Osteocyte (in vitro differentiated cells): Measurements from ENCODE around the gene NMRK2. TPM values are rescaled to one million over a fixed set of nuclear protein-coding genes. Genes with fewer than 3 reads are reported as not detected.

Experiments
- DNase-seq: peaks from one replicate; pipeline ENCODE4 v3.0.0; 2021; ENCODE audit warnings: mixed read lengths; ENCODE audit not compliant: unreplicated experiment; ENCODE audit errors: extremely low spot score
- H3K27ac Mint-ChIP-seq: one replicate; pipeline ENCODE4 v1.8.0; 2021; ENCODE audit warnings: mild to moderate bottlenecking, mixed read lengths; ENCODE audit not compliant: unreplicated experiment
- H3K27me3 Mint-ChIP-seq: one replicate; pipeline ENCODE4 v1.8.0; 2021; ENCODE audit warnings: mixed read lengths; ENCODE audit not compliant: unreplicated experiment
- H3K36me3 Mint-ChIP-seq: one replicate; pipeline ENCODE4 v1.8.0; 2021; ENCODE audit warnings: mixed read lengths; ENCODE audit not compliant: unreplicated experiment
- H3K4me1 Mint-ChIP-seq: one replicate; pipeline ENCODE4 v1.8.0; 2021; ENCODE audit warnings: mixed read lengths; ENCODE audit not compliant: unreplicated experiment
- H3K4me3 Mint-ChIP-seq: one replicate; pipeline ENCODE4 v1.8.0; 2021; ENCODE audit warnings: mild to moderate bottlenecking, moderate library complexity, mixed read lengths; ENCODE audit not compliant: unreplicated experiment
- H3K9me3 Mint-ChIP-seq: one replicate; pipeline ENCODE4 v1.8.0; 2021; ENCODE audit warnings: mixed read lengths; ENCODE audit not compliant: unreplicated experiment
- CTCF ChIP-seq: fragments of 200-600 bp; sonication (generic); IDR thresholded peaks from 2 replicates; pipeline ENCODE4 v1.5.0; 2021; ENCODE audit warnings: antibody characterized with exemption, mild to moderate bottlenecking, moderate library complexity
- total RNA-seq: library from RNA; stranded (reverse); gene quantifications from 2 replicates; pipeline ENCODE4 v1.2.1, GENCODE V29; 2021

NMRK2 gene
- total RNA-seq, 1 donor from 2014 or later: not detected

GRCh38 chr19:3979674-3980352 lies 46.9 kb downstream of the NMRK2 start:
- DNase-seq: no peak
- Mint-ChIP-seq H3K36me3 (peaks cover 58% of the 10 kb centered on the region), H3K4me1 (peaks cover 25% of the 10 kb centered on the region), H3K9me3 (no peaks in the 10 kb centered on the region), H3K27ac (peak overlapping the region; percentile 54), H3K27me3 (no peaks in the 10 kb centered on the region), H3K4me3 (no peak overlapping the region)
- TF ChIP-seq CTCF: no peak

- Mint-ChIP-seq H3K4me3 (no peak overlapping the region), H3K9me3 (no peaks in the 10 kb centered on the region), H3K27me3 (no peaks in the 10 kb centered on the region), H3K27ac (no peak overlapping the region), H3K4me1 (peaks cover 26% of the 10 kb centered on the region), H3K36me3 (peaks cover 56% of the 10 kb centered on the region)
- no peak for DNase-seq
- TF ChIP-seq CTCF: no peak
These were observed 47.7 kb downstream of the NMRK2 start for GRCh38 chr19:3980353-3981251.

- peaks cover 33% of the 10 kb centered on the region for H3K4me1 Mint-ChIP-seq
- no peak for DNase-seq
- H3K27ac Mint-ChIP-seq: peak overlapping the region; percentile 56
- peaks cover 50% of the 10 kb centered on the region for H3K36me3 Mint-ChIP-seq
- H3K27me3 Mint-ChIP-seq: no peaks in the 10 kb centered on the region
- TF ChIP-seq CTCF: no peak
- no peaks in the 10 kb centered on the region for H3K9me3 Mint-ChIP-seq
- H3K4me3 Mint-ChIP-seq: no peak overlapping the region
These were observed 48.5 kb downstream of the NMRK2 start for GRCh38 chr19:3981373-3981735.

GRCh38 chr19:3981736-3982681 lies 49.1 kb downstream of the NMRK2 start:
- peak overlapping the region; percentile 94 for H3K27ac Mint-ChIP-seq
- no peak for DNase-seq
- H3K36me3 Mint-ChIP-seq: peaks cover 46% of the 10 kb centered on the region
- TF ChIP-seq CTCF: no peak
- no peaks in the 10 kb centered on the region for H3K9me3 Mint-ChIP-seq
- H3K4me3 Mint-ChIP-seq: peak overlapping the region; percentile 29
- peaks cover 40% of the 10 kb centered on the region for H3K4me1 Mint-ChIP-seq
- no peaks in the 10 kb centered on the region for H3K27me3 Mint-ChIP-seq
